Stomach (tissue), 9 donors: Measurements from ENCODE around the gene SERAC1. TPM values are rescaled to one million over a fixed set of nuclear protein-coding genes. Genes with fewer than 3 reads are reported as not detected.

Experiments used
- DNase-seq, 2 donors: peaks; one replicate each; pipeline versions ENCODE4 v3.0.0 to v3.0.0-alpha.2; 2013 to 2019
- H3K27ac ChIP-seq, 5 donors: fragments of 200-600 bp in 4 of 5; sonication (generic) in 4 of 5; one replicate each; pipeline ENCODE4 v1.5.1; 2013 to 2019; ENCODE audit warnings: mild to moderate bottlenecking in 1 of 5, moderate library complexity in 1 of 5
- H3K27me3 ChIP-seq, 3 donors: fragments of 200-600 bp; sonication (generic); one replicate each; pipeline ENCODE4 v1.5.1; 2017 to 2019; ENCODE audit warnings: mixed run types in 1 of 3
- H3K36me3 ChIP-seq, 4 donors: fragments of 200-600 bp; sonication (generic); 1 replicate in 3 of 4; 2 replicates in 1 of 4; pipeline ENCODE4 v1.5.1; 2016 to 2019
- H3K4me1 ChIP-seq, 4 donors: fragments of 200-600 bp; sonication (generic); one replicate each; pipeline ENCODE4 v1.5.1; 2016 to 2019
- H3K4me3 ChIP-seq, 4 donors: fragments of 200-600 bp; sonication (generic) in 3 of 4; one replicate each; pipeline ENCODE4 v1.5.1; 2016 to 2019; ENCODE audit warnings: mild to moderate bottlenecking in 1 of 4
- H3K9me3 ChIP-seq, 4 donors: fragments of 200-600 bp; sonication (generic); one replicate each; pipeline ENCODE4 v1.5.1; 2016 to 2019
- EP300 ChIP-seq: sonication (generic); formaldehyde crosslinking; IDR thresholded peaks from one replicate; pipeline ENCODE4 v1.6.1; 2017; ENCODE audit warnings: antibody characterized with exemption
- POLR2A ChIP-seq, 4 donors: fragments of 450-650 bp; IDR thresholded peaks; one replicate each; pipeline ENCODE4 v1.6.1; 2016; ENCODE audit warnings: antibody characterized with exemption in 4 of 4, control low read depth in 2 of 4, mild to moderate bottlenecking in 1 of 4, moderate library complexity in 1 of 4
- POLR2AphosphoS5 ChIP-seq, 3 donors: sonication (generic); formaldehyde crosslinking; IDR thresholded peaks; one replicate each; pipeline ENCODE4 v1.6.1; 2016; ENCODE audit warnings: antibody characterized with exemption in 3 of 3
- WGBS, 5 donors: extraction: QIAGEN DNeasy Blood & Tissue Kit in 3 of 5; methylation state at CpG; one replicate each; pipeline versions ENCODE4 v1.1.5 to v1.1.7; 2013 to 2018; 5-methylcytosine and 5-hydroxymethylcytosine counted together
- intact Hi-C: fragments of 100-400 bp; cut with DNase I; formaldehyde crosslinking; loops from one replicate; pipeline ENCODE4 v1.15.1; 2023; ENCODE audit warnings: low total_unique reads
- polyA plus RNA-seq, 3 donors: library from polyadenylated mRNA; stranded (reverse); fragments of 200-250 nt; gene quantifications; one replicate each; pipeline ENCODE4 v1.2.3, GENCODE V29; 2013
- total RNA-seq, 5 donors: library from RNA; depleted of rRNA; stranded (reverse); fragments of >200 nt; gene quantifications; one replicate each; pipeline versions ENCODE4 v1.1.0 to v1.2.3, GENCODE V29; 2014 to 2016
- TF ChIP-seq, protein P1 (sequence below), 7 experiments: fragments of 450-650 bp in 4 of 7; fragments of 200-600 bp in 3 of 7; sonication (generic) in 3 of 7; IDR thresholded peaks; one replicate each; pipeline ENCODE4 v1.5.1; 2016 to 2019; ENCODE audit warnings: antibody characterized with exemption in 7 of 7, control low read depth in 2 of 7, mild to moderate bottlenecking in 1 of 7
- donor health status: healthy with polysubstance abuse.
- donor health status: Bipolar disorder and iron deficiency.
- donor health status: healthy.

SERAC1 gene
- total and polyA plus RNA-seq, 8 donors = 0.58 to 27.2 (median 4.3) TPM

GRCh38 chr6:158077676-158078075 is 90.4 kb downstream of the SERAC1 start:
- no peaks in the 10 kb centered on the region for H3K9me3 ChIP-seq
- H3K27me3 ChIP-seq = no peaks in the 10 kb centered on the region
- H3K4me1 ChIP-seq = no peaks in the 10 kb centered on the region
- no peak overlapping the region for H3K27ac ChIP-seq
- H3K4me3 ChIP-seq = no peak overlapping the region
- WGBS, 5 donors = 93 to 98% (median 95%) methylated on average over 10 of the region's 10 CpGs
- H3K36me3 ChIP-seq = peaks cover 13 to 85% (median 76%) of the 10 kb centered on the region in 4 donors
- DNase-seq = no peak
- TF ChIP-seq POLR2A (IDR thresholded peaks at IDR 0.05) = no peak
- no peak for TF ChIP-seq EP300
- TF ChIP-seq POLR2AphosphoS5 (IDR thresholded peaks at IDR 0.05) = no peak
- TF ChIP-seq, protein P1, sequence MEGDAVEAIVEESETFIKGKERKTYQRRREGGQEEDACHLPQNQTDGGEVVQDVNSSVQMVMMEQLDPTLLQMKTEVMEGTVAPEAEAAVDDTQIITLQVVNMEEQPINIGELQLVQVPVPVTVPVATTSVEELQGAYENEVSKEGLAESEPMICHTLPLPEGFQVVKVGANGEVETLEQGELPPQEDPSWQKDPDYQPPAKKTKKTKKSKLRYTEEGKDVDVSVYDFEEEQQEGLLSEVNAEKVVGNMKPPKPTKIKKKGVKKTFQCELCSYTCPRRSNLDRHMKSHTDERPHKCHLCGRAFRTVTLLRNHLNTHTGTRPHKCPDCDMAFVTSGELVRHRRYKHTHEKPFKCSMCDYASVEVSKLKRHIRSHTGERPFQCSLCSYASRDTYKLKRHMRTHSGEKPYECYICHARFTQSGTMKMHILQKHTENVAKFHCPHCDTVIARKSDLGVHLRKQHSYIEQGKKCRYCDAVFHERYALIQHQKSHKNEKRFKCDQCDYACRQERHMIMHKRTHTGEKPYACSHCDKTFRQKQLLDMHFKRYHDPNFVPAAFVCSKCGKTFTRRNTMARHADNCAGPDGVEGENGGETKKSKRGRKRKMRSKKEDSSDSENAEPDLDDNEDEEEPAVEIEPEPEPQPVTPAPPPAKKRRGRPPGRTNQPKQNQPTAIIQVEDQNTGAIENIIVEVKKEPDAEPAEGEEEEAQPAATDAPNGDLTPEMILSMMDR (IDR thresholded peaks at IDR 0.05) = no peak
- intact Hi-C loops = no loop called here

DNA sequence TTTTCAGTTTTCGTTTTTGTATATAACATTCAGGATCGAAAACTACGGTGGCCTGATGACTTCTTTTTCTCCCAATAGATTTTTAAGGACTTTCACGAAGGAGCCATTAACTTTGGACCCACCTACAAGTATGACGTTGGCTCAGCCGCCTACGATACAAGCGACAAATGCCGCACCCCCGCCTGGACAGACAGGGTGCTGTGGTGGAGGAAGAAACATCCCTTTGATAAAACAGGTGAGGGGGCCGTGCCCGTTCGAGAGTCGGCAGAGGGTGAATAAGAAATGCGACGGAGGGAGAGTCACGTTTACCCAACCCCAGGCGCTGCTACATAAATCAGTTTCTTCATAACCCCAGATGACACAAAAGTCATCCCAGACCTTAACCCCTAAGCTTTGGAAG is 91.5 kb downstream of the SERAC1 start:
- intact Hi-C loops = no loop called here
- Histone ChIP-seq H3K27me3 (no peaks in the 10 kb centered on the region), H3K4me3 (no peak overlapping the region), H3K9me3 (no peaks in the 10 kb centered on the region), H3K27ac (no peak overlapping the region), H3K36me3 (peaks cover 9 to 79% (median 71%) of the 10 kb centered on the region in 4 donors), H3K4me1 (peaks cover 0 to 7% (median 0%) of the 10 kb centered on the region in 4 donors)
- TF ChIP-seq, protein P1 (IDR thresholded peaks at IDR 0.05) = no peak
- TF ChIP-seq POLR2A (IDR thresholded peaks at IDR 0.05) (no peak), POLR2AphosphoS5 (IDR thresholded peaks at IDR 0.05) (no peak), EP300 (no peak)
- DNase-seq = no peak
- WGBS, 5 donors = 92 to 96% (median 95%) methylated on average over 18 of the region's 18 CpGs

DNA sequence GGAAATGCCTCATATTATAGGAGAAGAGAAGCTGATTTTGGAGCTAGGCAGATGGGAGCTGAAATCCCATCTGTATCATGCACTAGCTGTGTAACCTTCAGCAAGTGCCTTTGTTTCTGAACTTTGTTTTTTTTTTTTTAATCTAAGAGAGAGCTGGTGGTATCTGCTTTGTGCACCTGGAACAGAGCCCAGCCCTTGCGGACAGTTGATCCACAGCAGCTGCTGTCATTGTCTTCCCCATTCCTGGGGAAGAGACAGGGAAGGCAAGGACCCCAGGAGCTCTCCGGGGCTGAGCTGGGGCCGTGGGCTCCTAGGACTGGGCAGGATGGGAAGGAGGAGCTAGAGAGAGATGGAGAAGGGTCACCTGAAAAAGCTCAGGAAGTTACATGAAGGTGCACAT is 94.3 kb downstream of the SERAC1 start:
- H3K4me3 ChIP-seq = no peak overlapping the region
- H3K27ac ChIP-seq = no peak overlapping the region
- 62 to 81% (median 78%) methylated on average over 3 of the region's 3 CpGs for WGBS, 5 donors
- no peaks in the 10 kb centered on the region for H3K9me3 ChIP-seq
- intact Hi-C loops = no loop called here
- peaks cover 0 to 18% (median 6%) of the 10 kb centered on the region in 4 donors for H3K4me1 ChIP-seq
- DNase-seq = no peak
- H3K36me3 ChIP-seq = peaks cover 12 to 73% (median 71%) of the 10 kb centered on the region in 4 donors
- no peak for TF ChIP-seq POLR2A (IDR thresholded peaks at IDR 0.05)
- H3K27me3 ChIP-seq = no peaks in the 10 kb centered on the region

DNA sequence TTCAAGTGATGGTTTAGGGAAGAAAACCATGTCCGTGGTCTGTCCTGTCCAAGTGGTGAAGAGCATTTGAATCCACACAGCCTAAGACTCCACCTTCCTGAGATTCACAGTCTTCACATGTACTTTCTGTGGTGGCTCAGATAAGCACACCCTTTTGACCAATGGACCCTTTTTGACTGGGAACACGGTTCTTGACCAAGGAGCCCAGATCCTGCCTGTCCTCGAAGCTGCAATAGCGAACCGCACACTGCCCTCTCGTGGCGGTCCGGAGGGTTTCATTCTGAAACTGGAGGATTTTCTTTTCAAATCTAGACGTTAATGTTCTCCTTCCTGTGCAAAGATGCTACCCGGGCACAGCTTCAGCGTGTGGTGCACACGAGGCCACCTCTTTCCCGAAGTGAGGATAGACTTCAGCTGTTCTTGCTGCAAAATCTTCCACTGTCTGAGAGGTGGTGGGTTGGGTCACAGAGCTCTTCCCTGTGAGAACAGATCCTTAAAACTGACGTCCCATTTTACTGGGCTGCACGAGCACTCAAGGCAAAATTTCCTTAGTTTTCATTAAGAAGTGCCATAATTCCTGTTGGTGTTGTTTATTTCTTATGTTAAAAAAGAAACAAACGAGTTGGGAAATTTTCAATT is 95.9 kb downstream of the SERAC1 start:
- intact Hi-C loops = no loop called here
- 19 to 23% (median 21%) methylated on average over 16 of the region's 16 CpGs for WGBS, 5 donors
- Histone ChIP-seq H3K27me3 (no peaks in the 10 kb centered on the region), H3K4me1 (peaks cover 0 to 28% (median 11%) of the 10 kb centered on the region in 4 donors), H3K9me3 (no peaks in the 10 kb centered on the region), H3K4me3 (no peak overlapping the region), H3K36me3 (peaks cover 12 to 68% (median 60%) of the 10 kb centered on the region in 4 donors), H3K27ac (no peak overlapping the region)
- TF ChIP-seq, protein P1 (IDR thresholded peaks at IDR 0.05) = peak in 5 of 7 experiments; percentile 65 to 82 (median 80)
- TF ChIP-seq POLR2A (IDR thresholded peaks at IDR 0.05) = no peak
- TF ChIP-seq POLR2AphosphoS5 (IDR thresholded peaks at IDR 0.05) = peak in 2 of 3 donors; percentile 16 to 73
- TF ChIP-seq EP300 = no peak
- DNase-seq = peak; percentile 79 to 87
